GM21529 (cell line): ENCODE results near the gene OR51B2.
"Not testable (repeated sequence)": the region's sequence is repeated elsewhere in the genome, so short reads cannot be mapped to it uniquely, and the experiment has no call there.

ENCODE experiments used
- ATAC-seq: cut with Tn5 transposase; IDR thresholded peaks from one replicate; pipeline ENCODE4 v1.9.1; 2021; ENCODE audit not compliant: unreplicated experiment

Gene OR51B2, protein sequence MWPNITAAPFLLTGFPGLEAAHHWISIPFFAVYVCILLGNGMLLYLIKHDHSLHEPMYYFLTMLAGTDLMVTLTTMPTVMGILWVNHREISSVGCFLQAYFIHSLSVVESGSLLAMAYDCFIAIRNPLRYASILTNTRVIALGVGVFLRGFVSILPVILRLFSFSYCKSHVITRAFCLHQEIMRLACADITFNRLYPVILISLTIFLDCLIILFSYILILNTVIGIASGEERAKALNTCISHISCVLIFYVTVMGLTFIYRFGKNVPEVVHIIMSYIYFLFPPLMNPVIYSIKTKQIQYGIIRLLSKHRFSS

GRCh38 chr11:5324197-5324596 is at the start of gene OR51B2:
TSS of gene OR51B2 (minus strand) at chr11:5324297. CDS start at chr11:5324297, 0 bp downstream.
- no peak for ATAC-seq

- ATAC-seq, result no peak
Measured at GRCh38 chr11:5369789-5370188, 45.7 kb upstream of the OR51B2 start.

GRCh38 chr11:5368502-5369043 is 44.5 kb upstream of the OR51B2 start:
- no peak for ATAC-seq

DNA sequence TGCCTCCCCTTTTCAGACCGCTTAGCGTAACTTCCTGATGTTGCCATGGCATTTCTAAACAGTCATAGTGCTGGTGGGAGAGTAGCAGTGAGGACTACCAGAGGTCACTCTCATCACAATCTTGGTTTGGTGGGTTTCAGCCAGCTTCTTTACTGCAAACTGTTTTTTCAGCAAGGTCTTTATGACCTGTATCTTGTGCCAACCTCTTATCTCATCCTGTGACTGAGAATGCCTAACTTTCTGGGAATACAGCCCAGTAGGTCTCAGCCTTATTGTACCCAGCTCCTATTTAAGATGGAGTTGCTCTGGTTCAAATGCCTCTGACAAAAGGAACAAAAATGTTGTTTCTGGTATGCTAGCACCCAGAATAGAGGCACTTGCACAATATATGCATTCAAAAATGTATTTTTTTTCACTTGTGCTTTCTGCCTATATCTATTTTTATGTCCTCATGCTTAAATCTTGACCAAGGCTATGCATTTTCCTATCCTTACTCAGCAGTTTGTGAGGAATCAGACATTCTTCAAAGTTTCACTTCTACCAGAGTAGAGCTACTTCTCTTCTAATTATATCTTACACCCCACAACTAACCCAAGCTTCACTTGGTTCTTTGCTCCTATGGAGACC is 43.5 kb upstream of the OR51B2 start:
- ATAC-seq, result no peak

GRCh38 chr11:5366856-5367255 is 42.8 kb upstream of the OR51B2 start:
- no peak for ATAC-seq

DNA sequence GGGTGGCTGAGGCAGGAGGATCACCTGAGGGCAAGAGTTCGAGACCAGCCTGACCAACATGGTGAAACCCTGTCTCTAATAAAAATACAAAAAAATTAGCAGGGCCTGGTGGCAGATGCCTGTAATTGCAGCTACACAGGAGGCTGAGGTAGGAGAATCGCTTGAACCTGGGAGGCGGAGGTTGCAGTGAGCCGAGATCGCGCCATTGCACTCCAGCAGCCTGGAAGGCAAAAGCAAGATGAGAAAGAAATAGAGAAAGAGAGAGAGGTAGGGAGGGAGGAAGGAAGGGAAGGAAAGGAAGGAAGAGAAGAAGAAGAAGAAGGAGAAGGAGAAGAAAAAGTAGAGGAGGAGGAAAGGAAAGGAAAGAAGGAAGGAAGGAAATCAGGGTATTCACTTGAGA is 42.3 kb upstream of the OR51B2 start:
- not testable (repeated sequence) for ATAC-seq

- no peak for ATAC-seq
Measured at GRCh38 chr11:5364214-5364613, 40.1 kb upstream of the OR51B2 start.

DNA sequence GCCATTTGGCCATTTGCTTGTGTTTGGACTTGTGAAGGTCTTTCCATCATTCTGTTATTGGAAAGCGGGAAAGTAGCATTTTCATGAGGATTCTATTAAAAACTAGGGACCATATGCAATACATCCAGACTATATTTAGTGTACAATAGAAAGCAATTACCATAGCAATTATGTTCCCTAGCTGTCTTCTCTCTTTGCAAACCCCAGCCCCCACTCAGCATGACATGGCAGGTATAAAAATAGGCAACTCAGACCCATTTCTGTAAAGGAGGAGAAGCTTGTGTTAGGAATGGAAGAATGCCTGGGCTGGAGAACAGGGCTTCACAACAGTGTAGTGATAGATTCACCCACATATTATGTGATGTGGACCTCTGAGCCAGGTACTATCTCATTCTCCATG is 39.6 kb upstream of the OR51B2 start:
- ATAC-seq, result no peak

DNA sequence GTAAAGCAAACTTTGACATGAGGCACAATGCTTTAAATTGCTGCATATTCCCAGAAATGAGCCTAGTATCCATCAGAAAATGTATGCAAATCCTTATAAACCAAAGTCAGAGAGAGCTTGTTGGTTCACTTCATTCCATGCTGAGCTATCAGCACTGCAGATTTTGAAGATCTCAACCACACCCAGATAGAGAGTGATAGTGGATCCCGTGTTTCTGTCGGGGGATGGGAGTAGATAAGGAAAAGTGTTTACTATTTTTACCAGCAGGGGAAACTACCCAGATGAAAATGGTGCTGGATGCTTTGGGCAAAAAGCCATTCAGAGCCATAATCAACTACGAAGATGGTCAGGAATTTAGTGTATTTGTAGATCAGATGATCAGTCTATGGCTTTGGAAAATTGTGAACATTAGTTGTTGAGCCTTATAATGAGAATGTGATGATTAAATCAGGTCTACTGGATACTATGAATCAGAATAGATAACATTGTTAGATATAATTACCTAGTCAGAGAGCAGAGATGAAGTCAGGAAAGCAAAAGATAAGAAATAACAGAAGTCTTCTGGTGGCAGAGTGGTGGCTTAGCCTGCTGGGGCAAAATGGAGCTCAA is 38.0 kb upstream of the OR51B2 start:
- ATAC-seq, result no peak

DNA sequence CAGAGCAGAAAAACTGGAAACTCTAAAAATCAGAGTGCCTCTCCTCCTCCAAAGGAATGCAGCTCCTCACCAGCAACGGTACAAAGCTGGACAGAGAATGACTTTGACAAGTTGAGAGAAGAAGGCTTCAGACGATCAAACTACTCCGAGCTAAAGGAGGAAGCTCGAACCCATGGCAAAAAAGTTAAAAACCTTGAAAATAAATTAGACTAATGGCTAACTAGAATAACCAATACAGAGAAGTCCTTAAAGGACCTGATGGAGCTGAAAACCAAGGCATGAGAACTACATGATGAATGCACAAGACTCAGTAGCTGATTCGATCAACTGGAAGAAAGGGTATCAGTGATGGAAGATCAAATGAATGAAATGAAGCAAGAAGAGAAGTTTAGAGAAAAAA is 31.9 kb upstream of the OR51B2 start:
- not testable (repeated sequence) for ATAC-seq

DNA sequence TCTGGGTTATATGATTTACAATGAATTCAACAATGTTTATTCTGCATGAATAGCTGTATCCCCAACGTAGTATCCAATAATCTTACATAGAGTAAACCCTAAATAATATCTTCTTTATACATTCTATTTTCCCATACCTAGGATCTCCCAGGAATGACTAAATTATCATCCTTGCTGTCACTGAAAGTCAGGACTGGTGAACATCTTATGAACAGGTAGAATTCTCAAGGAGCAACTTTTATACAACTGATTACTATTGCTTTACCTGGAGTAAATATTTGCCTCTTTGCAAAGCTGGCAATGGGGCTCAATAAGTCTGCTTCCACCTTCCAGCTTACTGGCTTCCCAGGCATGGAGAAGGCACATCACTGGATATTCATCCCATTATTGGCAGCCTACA is 27.1 kb upstream of the OR51B2 start, which contains the start of gene OR51B6:
Gene OR51B6 (plus strand): TSS at position 301 of the 400 bp plus-strand sequence. CDS start 0 bp downstream, at position 301.
- ATAC-seq, result no peak

- ATAC-seq, result no peak
Measured at GRCh38 chr11:5349550-5349949, 25.5 kb upstream of the OR51B2 start.

GRCh38 chr11:5348551-5349194 is 24.6 kb upstream of the OR51B2 start:
- ATAC-seq, result no peak

GRCh38 chr11:5345831-5346230 is 21.7 kb upstream of the OR51B2 start:
- no peak for ATAC-seq

- no peak for ATAC-seq
Measured at GRCh38 chr11:5343474-5344335, 19.6 kb upstream of the OR51B2 start, which contains the start of gene OR51B5. TSS of gene OR51B5 (minus strand) at chr11:5343524. CDS start at chr11:5343524, 0 bp downstream.

- peak; percentile 79 for ATAC-seq
Measured at GRCh38 chr11:5339771-5340322, 15.8 kb upstream of the OR51B2 start.

DNA sequence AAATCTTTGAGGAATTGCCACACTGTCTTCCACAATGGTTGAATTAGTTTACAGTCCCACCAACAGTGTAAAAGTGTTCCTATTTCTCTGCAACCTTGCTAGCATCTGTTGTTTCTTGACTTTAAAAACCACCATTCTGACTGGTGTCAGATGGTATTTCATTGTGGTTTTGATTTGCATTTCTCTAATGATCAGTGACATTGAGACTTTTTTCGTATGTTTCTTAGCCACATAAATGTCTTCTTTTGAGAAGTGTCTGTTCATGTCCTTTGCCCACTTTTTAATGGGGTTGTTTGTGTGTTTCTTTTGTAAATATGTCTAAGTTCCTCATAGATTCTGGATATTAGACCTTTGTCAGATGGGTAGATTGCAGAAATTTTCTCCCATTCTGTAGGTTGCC is 13.2 kb upstream of the OR51B2 start:
- ATAC-seq, result not testable (repeated sequence)

GRCh38 chr11:5336331-5336730 is 12.2 kb upstream of the OR51B2 start:
- ATAC-seq, result no peak

DNA sequence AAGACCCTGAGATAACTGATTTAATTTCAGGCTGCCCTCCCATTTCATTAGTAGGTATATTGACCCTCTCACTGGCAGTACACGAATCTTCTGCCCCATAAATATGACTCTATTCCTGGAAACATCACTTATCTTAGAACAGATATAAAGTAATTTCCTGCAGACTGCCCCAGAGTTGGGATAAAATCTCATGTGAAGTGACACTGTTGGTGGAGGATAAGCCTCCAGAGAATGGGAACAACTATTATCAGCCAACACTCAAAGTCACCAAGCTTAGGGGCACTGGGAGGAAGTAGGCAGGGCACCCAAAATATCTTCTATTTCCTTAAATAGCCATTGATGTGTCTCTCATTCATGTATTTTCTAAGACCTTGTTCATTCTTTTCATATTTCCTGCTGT is 11.1 kb upstream of the OR51B2 start:
- no peak for ATAC-seq

- ATAC-seq, result no peak
Measured at GRCh38 chr11:5317292-5317691, 6.8 kb downstream of the OR51B2 start.
